BLaER1 (cell line): ENCODE results near the gene HOXA4.

ENCODE experiments used
- H3K27ac ChIP-seq: shearing (Covaris generic); formaldehyde crosslinking; 2 replicates; pipeline ENCODE4 v1.8.1; 2022
- H3K27me3 ChIP-seq: shearing (Covaris generic); formaldehyde crosslinking; 2 replicates; pipeline ENCODE4 v1.8.1; 2022
- H3K36me3 ChIP-seq: shearing (Covaris generic); formaldehyde crosslinking; 2 replicates; pipeline ENCODE4 v1.8.1; 2022
- H3K4me1 ChIP-seq: shearing (Covaris generic); formaldehyde crosslinking; 2 replicates; pipeline ENCODE4 v1.8.1; 2022
- H3K4me2 ChIP-seq: shearing (Covaris generic); formaldehyde crosslinking; 2 replicates; pipeline ENCODE4 v1.8.1; 2022
- H3K4me3 ChIP-seq: shearing (Covaris generic); formaldehyde crosslinking; 2 replicates; pipeline ENCODE4 v1.8.1; 2022
- H3K9ac ChIP-seq: shearing (Covaris generic); formaldehyde crosslinking; 2 replicates; pipeline ENCODE4 v1.8.1; 2022
- H3K9me3 ChIP-seq: shearing (Covaris generic); formaldehyde crosslinking; 2 replicates; pipeline ENCODE4 v1.8.1; 2022
- H4K20me1 ChIP-seq: shearing (Covaris generic); formaldehyde crosslinking; 2 replicates; pipeline ENCODE4 v1.8.1; 2022
- Cebpa-rat ChIP-seq: shearing (Covaris generic); IDR thresholded peaks from 2 replicates; pipeline ENCODE4 v1.8.1; 2022

The HOXA4 gene

GRCh38 chr7:27078616-27079233, 51.8 kb downstream of the HOXA4 start:
- H3K27me3 ChIP-seq, result no peaks in the 10 kb centered on the region
- H3K36me3 ChIP-seq, result no peaks in the 10 kb centered on the region
- H4K20me1 ChIP-seq, result no peaks in the 10 kb centered on the region
- H3K9ac ChIP-seq, result no peak overlapping the region
- no peak overlapping the region for H3K27ac ChIP-seq
- no peak overlapping the region for H3K4me3 ChIP-seq
- peaks cover 5% of the 10 kb centered on the region; the same call in 1 of the 2 replicates for H3K4me1 ChIP-seq
- H3K4me2 ChIP-seq, result no peak overlapping the region
- peaks cover 6% of the 10 kb centered on the region; the same call in 1 of the 2 replicates for H3K9me3 ChIP-seq
- TF ChIP-seq Cebpa-rat, result no peak
